Activated naive CD8-positive, alpha-beta T cell treated with anti-CD3 and anti-CD28 coated beads, Interleukin-2, amount 10 ng/mL, durations not matched to agents 7 days and 5 days (primary cell): Measurements from ENCODE around the gene ST3GAL4. TPM values are rescaled to one million over a fixed set of nuclear protein-coding genes. Genes with fewer than 3 reads are reported as not detected.
A peak's percentile ranks its signal among the peaks of the same experiment; 100 is the strongest.

Experiments
- ATAC-seq: fragments of 150-1000 bp; cut with Tn5 transposase; one replicate; pipeline ENCODE4 v1.10.0; 2021; ENCODE audit warnings: low read depth, moderate library complexity
- POLR2A ChIA-PET: fragments of 350-600 bp; sonication (Branson Sonifier 250); formaldehyde crosslinking; loops from one replicate; lab custom pipeline; 2021; ENCODE audit warnings: antibody characterized with exemption; lab: Charles Lee
- DNase-seq: peaks from one replicate; pipeline ENCODE4 v3.0.0; 2021
- H3K27ac Mint-ChIP-seq: one replicate; pipeline ENCODE4 v1.8.0; 2022; ENCODE audit warnings: mild to moderate bottlenecking, mixed read lengths
- H3K27me3 Mint-ChIP-seq: one replicate; pipeline ENCODE4 v1.8.0; 2022; ENCODE audit warnings: mild to moderate bottlenecking, moderate library complexity, mixed read lengths
- H3K36me3 Mint-ChIP-seq: one replicate; pipeline ENCODE4 v1.8.0; 2021; ENCODE audit warnings: mild to moderate bottlenecking, mixed read lengths
- H3K4me1 Mint-ChIP-seq: one replicate; pipeline ENCODE4 v1.8.0; 2021; ENCODE audit warnings: mixed read lengths
- H3K4me3 Mint-ChIP-seq: one replicate; pipeline ENCODE4 v1.8.0; 2022; ENCODE audit warnings: mild to moderate bottlenecking, moderate library complexity, mixed read lengths
- H3K9me3 Mint-ChIP-seq: one replicate; pipeline ENCODE4 v1.8.0; 2021; ENCODE audit warnings: mixed read lengths
- total RNA-seq, 2 experiments: library from RNA; stranded (reverse); gene quantifications; one replicate each; pipeline ENCODE4 v1.2.3, GENCODE V29; 2021

The ST3GAL4 gene
- total RNA-seq, 2 experiments from 2014 or later, result 6.3 to 8.5 TPM

DNA sequence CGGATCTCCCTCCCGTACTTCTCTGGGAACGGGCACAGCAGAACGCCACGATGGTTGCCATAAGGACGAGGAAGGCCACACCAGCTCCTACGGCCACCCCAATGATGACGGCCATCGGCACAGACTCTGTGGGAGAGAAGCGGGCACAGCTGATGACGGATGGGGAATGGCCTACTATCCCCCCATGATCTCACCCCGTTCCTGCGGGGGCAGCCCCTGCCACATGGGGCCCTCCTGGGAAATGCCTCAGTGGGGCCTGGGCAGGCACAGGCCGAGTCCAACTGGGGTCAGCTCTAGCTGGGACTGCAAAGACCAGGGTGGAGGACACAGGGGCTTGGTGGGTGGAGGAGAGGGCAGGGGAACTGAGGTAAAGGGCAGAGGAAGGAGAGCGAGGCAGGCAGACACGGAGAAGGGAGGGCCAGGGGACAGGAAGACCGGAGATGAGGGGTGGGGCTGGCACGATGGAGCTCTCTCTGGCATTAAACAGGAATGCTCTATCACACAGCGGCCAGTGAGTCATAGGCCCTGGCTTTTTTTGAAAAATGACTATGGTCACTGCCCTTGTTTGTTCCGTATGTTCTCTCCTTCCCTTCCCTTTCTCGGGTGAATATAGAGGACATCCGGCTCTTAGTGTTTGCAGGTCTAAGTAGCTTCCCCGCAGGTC is 76.0 kb downstream of the ST3GAL4 start:
- no peak for ATAC-seq
- POLR2A ChIA-PET, result no interaction called here
- H3K4me3 Mint-ChIP-seq, result no peak overlapping the region

DNA sequence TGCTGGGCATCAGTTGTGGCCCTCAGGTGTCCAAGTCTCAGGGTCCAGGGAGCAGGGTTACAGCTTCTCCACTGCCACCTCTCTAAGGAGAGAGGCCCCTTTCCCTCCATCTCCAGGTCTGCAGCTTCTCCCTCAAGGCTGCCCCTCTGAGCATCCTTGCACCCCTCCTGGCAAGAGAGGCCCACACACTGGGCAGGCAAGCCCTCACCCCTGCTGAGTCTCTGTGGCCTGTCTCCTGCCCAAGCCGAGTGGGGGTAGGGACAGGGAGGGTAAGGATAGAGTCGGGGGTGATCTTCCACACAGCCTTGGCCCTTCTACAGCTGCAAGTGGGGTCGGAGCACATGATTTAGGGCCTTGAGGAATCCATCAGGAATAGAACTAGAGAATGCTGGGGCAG is 76.6 kb downstream of the ST3GAL4 start:
- Mint-ChIP-seq H3K27ac (no peak overlapping the region), H3K36me3 (no peaks in the 10 kb centered on the region), H3K4me3 (no peak overlapping the region), H3K27me3 (no peaks in the 10 kb centered on the region), H3K4me1 (no peaks in the 10 kb centered on the region), H3K9me3 (no peaks in the 10 kb centered on the region)
- ATAC-seq (no peak), DNase-seq (no peak)
- POLR2A ChIA-PET, result no interaction called here

More for the DNA sequence above, 76.0 kb downstream of the ST3GAL4 start:
- Mint-ChIP-seq H3K36me3 (no peaks in the 10 kb centered on the region), H3K27me3 (no peaks in the 10 kb centered on the region), H3K4me1 (no peaks in the 10 kb centered on the region), H3K27ac (no peak overlapping the region), H3K9me3 (no peaks in the 10 kb centered on the region)
- DNase-seq, result no peak

DNA sequence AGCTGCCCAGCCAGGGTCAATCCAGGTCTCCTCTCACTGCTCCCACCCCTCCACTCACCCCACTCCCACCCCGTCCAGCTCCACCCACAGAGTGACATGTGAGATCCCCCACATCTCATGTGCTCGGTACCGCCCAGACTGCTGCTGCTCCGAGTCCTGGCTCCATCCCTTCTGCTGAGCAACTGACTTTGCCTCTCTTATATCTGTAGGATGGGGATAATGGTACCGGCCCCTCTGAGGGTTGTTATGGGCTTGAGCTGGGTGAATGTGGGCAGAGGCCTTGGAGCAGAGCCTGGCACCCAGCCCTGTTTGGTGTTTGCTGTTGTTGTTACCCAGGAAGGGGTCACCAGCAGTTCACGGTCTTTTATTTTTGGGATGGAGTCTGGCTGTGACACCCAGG is 77.0 kb downstream of the ST3GAL4 start:
- ATAC-seq, result no peak
- H3K36me3 Mint-ChIP-seq, result no peaks in the 10 kb centered on the region
- H3K4me1 Mint-ChIP-seq, result no peaks in the 10 kb centered on the region
- POLR2A ChIA-PET, result no interaction called here
- no peak overlapping the region for H3K4me3 Mint-ChIP-seq
- H3K27ac Mint-ChIP-seq, result no peak overlapping the region
- no peaks in the 10 kb centered on the region for H3K27me3 Mint-ChIP-seq
- no peaks in the 10 kb centered on the region for H3K9me3 Mint-ChIP-seq
- no peak for DNase-seq

DNA sequence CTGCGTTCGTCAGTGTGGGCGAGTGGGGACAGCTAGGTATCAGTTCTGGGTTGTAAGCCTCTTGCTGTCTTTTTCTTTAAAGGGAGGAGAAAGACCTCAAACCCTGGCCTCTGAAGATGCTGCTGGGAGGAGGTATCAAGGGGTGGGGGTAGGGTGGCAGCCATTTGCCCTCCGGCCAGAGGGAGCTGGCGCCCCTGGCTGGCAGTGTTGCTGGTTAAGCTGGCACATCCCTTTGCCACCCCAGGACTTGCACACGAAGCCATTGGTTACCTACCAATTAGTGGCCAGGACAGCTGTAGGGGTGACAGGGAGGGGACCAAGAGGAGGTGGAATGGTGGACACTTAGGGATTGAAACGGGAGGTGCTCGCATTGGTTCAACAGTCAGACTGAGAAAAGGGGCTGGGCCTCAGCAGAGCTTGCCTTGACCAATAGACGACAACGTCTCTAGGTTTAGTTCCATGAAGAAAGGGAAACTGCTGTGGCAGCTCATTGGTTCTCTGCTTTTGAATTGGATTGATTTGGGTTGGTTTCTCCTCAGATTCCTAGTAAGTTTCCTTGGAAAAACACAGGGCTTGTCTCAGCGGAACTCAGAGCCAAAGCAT is 77.9 kb downstream of the ST3GAL4 start:
- DNase-seq (no peak), ATAC-seq (no peak)
- H3K27me3 Mint-ChIP-seq, result no peaks in the 10 kb centered on the region
- no peak overlapping the region for H3K27ac Mint-ChIP-seq
- H3K4me3 Mint-ChIP-seq, result no peak overlapping the region
- H3K9me3 Mint-ChIP-seq, result no peaks in the 10 kb centered on the region
- no peaks in the 10 kb centered on the region for H3K4me1 Mint-ChIP-seq
- H3K36me3 Mint-ChIP-seq, result no peaks in the 10 kb centered on the region
- POLR2A ChIA-PET, result no interaction called here

DNA sequence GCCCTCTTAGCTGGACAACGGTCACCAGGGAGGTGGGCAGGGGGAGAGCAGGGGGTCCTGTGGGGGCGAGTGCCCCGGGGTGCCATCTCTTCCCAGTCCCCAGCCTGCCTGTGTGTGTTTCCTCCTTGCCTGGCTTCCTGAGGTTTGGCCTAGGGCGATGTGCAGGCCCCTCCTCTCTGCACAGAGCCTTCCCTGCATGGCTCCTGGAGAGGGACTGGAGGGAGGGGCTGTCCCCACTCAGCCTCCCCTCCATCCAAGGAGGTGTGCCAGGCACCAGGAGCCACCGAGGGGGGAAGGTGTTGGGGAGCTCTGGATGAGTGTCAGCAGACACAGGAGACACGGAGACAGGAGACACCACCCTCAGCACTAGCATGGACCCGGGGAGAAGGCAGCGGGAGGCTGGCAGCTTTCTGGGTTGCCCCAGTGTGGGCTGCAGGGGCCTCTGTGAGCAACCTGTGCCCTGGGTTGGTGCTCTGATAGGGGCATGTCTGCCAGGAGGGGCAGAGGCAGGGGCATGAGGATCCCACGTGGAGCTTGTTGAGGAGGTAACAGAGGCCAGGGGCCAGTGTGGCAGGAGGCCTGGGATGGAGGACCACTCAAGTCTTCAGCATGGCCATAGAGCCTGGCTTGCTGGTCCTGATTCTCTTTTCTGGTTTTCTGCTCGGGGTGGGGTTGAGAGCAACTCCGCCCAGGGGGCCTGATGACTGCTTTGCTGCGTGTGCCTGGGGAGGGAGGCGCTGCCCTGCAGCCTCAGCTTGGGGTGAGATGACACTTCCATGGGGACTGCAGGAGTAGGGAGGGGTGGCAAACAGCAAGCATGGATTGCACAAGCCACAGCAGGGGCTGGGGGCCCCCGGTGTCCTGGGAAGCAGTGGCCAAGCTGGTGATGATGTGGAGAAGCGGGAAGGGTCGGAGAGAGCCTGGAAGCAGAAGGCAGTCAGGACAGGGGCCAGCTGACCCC is 78.8 kb downstream of the ST3GAL4 start:
- Mint-ChIP-seq H3K27ac (no peak overlapping the region), H3K4me3 (no peak overlapping the region), H3K27me3 (no peaks in the 10 kb centered on the region), H3K4me1 (no peaks in the 10 kb centered on the region), H3K9me3 (no peaks in the 10 kb centered on the region), H3K36me3 (no peaks in the 10 kb centered on the region)
- DNase-seq, result no peak
- no peak for ATAC-seq
- POLR2A ChIA-PET, result no interaction called here

DNA sequence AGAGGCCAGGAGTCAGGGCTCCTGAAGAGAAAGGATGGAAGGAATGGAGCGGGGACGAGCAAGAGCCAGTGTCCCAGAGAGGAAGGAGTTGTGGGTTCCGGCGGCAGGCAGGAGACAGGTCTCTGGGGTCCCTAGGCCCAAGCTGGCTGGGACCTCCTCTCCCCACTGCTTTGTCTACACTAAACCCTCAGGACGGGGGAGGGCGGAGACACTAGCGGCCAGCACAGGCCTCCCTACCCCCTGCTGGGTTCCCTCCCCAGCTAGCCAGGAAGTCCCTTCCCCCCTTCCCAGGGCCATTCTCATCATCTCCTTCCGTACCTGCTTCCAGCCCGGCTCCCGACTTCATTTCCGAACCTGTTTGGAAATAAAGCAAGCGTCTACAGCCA is 79.5 kb downstream of the ST3GAL4 start:
- Mint-ChIP-seq H3K27ac (no peak overlapping the region), H3K4me1 (no peaks in the 10 kb centered on the region), H3K27me3 (no peaks in the 10 kb centered on the region), H3K4me3 (no peak overlapping the region), H3K36me3 (no peaks in the 10 kb centered on the region), H3K9me3 (no peaks in the 10 kb centered on the region)
- no peak for DNase-seq
- POLR2A ChIA-PET, result no interaction called here
- no peak for ATAC-seq

DNA sequence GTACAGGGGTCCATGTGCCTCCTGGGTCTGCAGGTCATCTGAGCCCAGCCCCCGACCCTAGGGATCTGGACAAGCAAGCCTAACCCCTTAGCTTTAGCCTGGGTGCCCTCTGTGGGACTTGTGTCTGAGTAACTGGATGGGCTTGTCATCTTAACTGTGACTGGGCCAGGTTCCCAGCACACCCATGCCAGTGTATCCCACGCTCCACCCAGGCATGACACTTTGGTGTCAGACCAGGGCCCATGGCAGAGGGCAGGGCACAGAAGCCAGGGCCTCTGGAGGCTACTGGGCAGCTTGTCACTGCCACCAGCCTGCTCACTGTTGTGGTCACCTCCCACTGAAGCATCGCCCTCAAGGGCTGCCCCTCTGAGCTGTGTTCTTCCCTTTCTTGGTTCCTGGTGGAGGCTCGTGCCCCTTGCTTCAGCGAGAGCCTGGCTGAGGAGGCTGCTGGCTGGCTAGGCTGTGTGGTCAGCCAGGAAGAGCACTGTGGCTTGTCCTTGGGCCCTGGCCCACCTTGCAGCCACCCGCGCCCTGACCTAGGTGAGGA is 80.8 kb downstream of the ST3GAL4 start:
- H3K27ac Mint-ChIP-seq, result no peak overlapping the region
- DNase-seq (no peak), ATAC-seq (no peak)
- no peak overlapping the region for H3K4me3 Mint-ChIP-seq
- POLR2A ChIA-PET, result no interaction called here
- H3K36me3 Mint-ChIP-seq, result no peaks in the 10 kb centered on the region
- H3K4me1 Mint-ChIP-seq, result peaks cover 3% of the 10 kb centered on the region
- H3K27me3 Mint-ChIP-seq, result peaks cover 5% of the 10 kb centered on the region
- H3K9me3 Mint-ChIP-seq, result no peaks in the 10 kb centered on the region

DNA sequence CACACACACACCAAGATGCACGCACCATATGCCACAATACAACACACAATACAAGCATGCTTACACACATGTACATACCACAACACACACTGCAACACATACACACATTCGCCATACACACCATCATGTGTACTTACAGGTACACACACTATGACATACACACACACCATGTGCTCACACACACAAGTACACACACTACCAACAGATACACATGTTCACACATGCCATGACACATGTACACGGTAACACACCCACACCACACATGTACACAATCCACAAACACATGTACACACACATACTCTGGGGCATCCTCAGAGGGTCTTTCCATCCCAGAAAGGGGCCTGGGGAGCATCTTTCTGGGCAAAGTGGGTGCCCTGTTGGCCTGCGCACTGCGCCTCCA is 82.2 kb downstream of the ST3GAL4 start:
- DNase-seq, result no peak
- ATAC-seq, result no peak
- Mint-ChIP-seq H3K27me3 (peaks cover 8% of the 10 kb centered on the region), H3K9me3 (no peaks in the 10 kb centered on the region), H3K36me3 (no peaks in the 10 kb centered on the region), H3K4me3 (no peak overlapping the region), H3K27ac (no peak overlapping the region), H3K4me1 (peaks cover 3% of the 10 kb centered on the region)
- POLR2A ChIA-PET, result no interaction called here

DNA sequence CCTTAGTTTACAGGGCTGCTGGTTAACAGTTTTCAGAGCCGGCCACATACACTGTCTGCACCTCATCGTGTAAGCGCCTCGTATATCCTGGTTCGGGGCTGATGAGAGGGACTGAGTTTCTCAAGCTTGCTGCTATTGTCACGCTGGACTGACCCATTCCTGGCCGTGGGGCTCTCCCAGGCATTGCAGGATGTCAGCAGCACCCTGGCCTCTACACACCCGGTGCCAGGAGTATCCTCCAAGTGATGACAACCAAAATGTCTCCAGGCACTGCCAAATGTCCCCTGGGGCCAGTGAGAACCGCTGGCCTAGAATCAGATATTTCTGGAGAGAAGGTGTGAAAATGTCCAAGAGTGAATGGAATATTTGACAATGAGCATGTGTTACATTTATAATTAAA is 82.8 kb downstream of the ST3GAL4 start:
- H3K27ac Mint-ChIP-seq, result no peak overlapping the region
- peaks cover 3% of the 10 kb centered on the region for H3K4me1 Mint-ChIP-seq
- no peaks in the 10 kb centered on the region for H3K9me3 Mint-ChIP-seq
- DNase-seq (no peak), ATAC-seq (no peak)
- POLR2A ChIA-PET, result no interaction called here
- H3K4me3 Mint-ChIP-seq, result no peak overlapping the region
- H3K27me3 Mint-ChIP-seq, result peaks cover 8% of the 10 kb centered on the region
- H3K36me3 Mint-ChIP-seq, result no peaks in the 10 kb centered on the region

DNA sequence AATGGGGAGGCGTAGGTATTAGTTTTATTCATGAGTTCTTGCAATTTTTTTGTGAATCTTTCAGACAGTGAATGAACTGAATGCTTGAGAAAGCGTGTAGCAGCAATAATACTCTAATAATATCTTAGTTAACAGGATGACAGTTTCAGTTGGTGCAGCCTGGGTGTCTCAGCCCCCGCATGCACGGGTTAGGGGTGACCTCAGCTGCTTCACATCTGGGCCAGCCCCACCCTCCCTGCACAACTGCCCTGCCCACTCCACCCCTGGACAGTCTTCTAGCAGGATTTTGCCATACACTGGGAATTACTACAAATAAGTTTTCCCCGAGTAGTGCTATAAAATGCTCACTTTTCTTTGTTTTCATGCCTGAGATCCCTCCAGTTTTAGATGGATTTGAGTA is 83.2 kb downstream of the ST3GAL4 start:
- H3K27ac Mint-ChIP-seq, result no peak overlapping the region

DNA sequence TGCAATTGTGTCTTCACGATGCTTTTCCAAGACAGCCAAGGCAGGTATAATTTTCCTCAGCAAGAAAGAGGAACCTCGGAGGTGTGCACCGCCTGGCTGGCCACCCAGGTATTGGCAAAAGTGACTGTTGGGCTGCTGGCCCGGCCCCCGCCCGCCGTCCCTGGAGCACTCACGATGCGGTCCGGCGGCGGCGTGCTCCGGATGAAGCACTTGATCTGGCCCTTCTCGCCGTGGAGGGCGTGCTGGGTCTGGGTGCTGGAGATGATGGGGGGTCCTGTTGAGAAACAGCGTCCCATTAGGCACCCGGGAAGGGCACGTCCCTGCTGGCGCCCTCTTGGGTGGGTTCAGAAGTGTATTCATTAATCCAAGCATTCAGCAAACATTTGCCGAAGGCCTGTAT is 84.8 kb downstream of the ST3GAL4 start:
- H3K4me3 Mint-ChIP-seq, result no peak overlapping the region
- no peak overlapping the region for H3K27ac Mint-ChIP-seq
- peaks cover 14% of the 10 kb centered on the region for H3K27me3 Mint-ChIP-seq
- no peaks in the 10 kb centered on the region for H3K9me3 Mint-ChIP-seq
- H3K36me3 Mint-ChIP-seq, result no peaks in the 10 kb centered on the region
- DNase-seq (no peak), ATAC-seq (no peak)
- POLR2A ChIA-PET, result interaction anchor here (1.2 kb wide), 1 partner anchor 123 kb away, joined by 6 read pairs; no protein-coding TSS in a partner anchor
- peaks cover 4% of the 10 kb centered on the region for H3K4me1 Mint-ChIP-seq

More for the DNA sequence above, 83.2 kb downstream of the ST3GAL4 start:
- ATAC-seq (no peak), DNase-seq (no peak)
- POLR2A ChIA-PET, result no interaction called here
- Mint-ChIP-seq H3K27me3 (peaks cover 11% of the 10 kb centered on the region), H3K4me1 (peaks cover 4% of the 10 kb centered on the region), H3K9me3 (no peaks in the 10 kb centered on the region), H3K36me3 (no peaks in the 10 kb centered on the region), H3K4me3 (no peak overlapping the region)

DNA sequence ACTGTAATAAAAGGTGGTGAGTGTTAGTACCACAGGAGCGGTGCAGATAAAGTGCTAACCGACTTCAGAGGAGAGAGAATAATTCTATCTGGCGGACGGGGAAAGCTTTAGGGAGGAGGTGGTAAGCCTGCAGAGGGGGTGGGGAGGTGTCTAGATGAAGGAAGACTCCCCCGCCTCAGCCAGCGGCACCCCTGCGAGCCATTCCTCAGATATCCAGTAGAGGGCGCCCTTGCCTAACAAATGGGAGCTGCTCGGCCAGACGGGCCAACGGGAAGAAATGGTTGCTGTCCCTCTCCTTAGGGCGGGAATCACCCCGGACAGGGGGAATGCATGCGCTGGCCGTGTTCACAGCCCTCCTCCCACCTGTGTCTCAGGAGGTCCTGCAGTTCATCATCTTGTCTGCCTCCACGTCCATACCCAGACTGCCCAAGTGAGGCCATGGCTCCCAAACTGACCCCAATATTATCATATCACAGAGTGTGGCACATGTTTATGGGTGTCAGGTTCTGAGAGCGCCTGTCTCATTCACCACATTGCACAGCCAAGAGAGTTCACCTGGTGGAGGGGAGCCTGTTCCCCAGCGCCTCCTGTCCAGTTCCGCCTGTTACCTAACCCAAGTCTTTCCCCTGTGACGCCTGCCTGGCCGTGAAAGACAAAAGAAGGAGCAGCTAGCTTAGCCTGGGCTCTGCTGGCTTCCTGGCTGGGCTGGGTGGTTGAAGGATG is 85.5 kb downstream of the ST3GAL4 start:
- Mint-ChIP-seq H3K4me3 (no peak overlapping the region), H3K4me1 (peaks cover 4% of the 10 kb centered on the region), H3K9me3 (no peaks in the 10 kb centered on the region), H3K36me3 (no peaks in the 10 kb centered on the region), H3K27ac (no peak overlapping the region), H3K27me3 (peaks cover 14% of the 10 kb centered on the region)
- ATAC-seq (peak; percentile 62), DNase-seq (peak; percentile 79)
- POLR2A ChIA-PET, result interaction anchor here (0.7 kb wide), 1 partner anchor 40 kb away, joined by 4 read pairs; no protein-coding TSS in a partner anchor

DNA sequence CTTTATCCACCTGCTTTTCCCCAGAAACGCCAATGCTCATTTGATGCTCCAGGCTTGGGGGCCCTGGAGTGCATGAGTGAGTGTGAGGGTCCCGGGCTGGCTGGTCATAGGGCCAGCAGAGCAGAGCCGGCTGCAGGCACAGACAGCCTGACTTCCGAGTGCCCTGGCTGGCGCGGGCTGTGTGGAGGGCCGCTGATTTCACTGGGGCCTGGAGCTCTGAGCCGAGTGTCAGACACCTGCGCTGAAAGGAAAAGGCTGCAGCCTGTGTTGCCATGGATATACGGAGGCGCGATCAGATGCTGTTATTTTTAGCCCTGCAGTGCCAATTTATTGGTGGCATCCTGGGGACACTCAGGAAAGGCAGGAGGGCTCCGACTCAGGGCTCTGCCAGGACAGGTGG is 87.6 kb downstream of the ST3GAL4 start:
- no peak overlapping the region for H3K4me3 Mint-ChIP-seq
- no peak for DNase-seq
- POLR2A ChIA-PET, result no interaction called here
- H3K4me1 Mint-ChIP-seq, result peaks cover 4% of the 10 kb centered on the region
- no peak for ATAC-seq
- H3K36me3 Mint-ChIP-seq, result no peaks in the 10 kb centered on the region
- no peak overlapping the region for H3K27ac Mint-ChIP-seq
- H3K27me3 Mint-ChIP-seq, result peaks cover 14% of the 10 kb centered on the region
- H3K9me3 Mint-ChIP-seq, result no peaks in the 10 kb centered on the region
